GM12878 (cell line): ENCODE measurements around the gene KIF14. TPM values are rescaled to one million over a fixed set of nuclear protein-coding genes. Genes with fewer than 3 reads are reported as not detected.
A peak's percentile ranks its signal among the peaks of the same experiment; 100 is the strongest.

Source experiments
- DPF2 ChIP-seq: fragments of 450-650 bp; IDR thresholded peaks from 2 replicates; pipeline ENCODE4 v1.6.1; 2017; ENCODE audit warnings: mild to moderate bottlenecking
- E2F4 ChIP-seq: IDR thresholded peaks from 2 replicates; pipeline ENCODE4 v1.6.1; 2012; ENCODE audit warnings: low read depth, low read length, improper control_type of control experiment
- EGR1 ChIP-seq, 2 experiments: IDR thresholded peaks; 1 replicate in 1 of 2; 2 replicates in 1 of 2; pipeline ENCODE4 v1.6.1; 2011 to 2012; ENCODE audit warnings: low read depth in 2 of 2, low read length in 2 of 2, borderline replicate concordance in 1 of 2, mild to moderate bottlenecking in 1 of 2, moderate library complexity in 1 of 2
- ESRRA ChIP-seq: IDR thresholded peaks from 2 replicates; pipeline ENCODE4 v1.6.1; 2012; ENCODE audit warnings: mild to moderate bottlenecking, low read length, improper control_type of control experiment
- FOXK2 ChIP-seq: fragments of 450-650 bp; IDR thresholded peaks from 2 replicates; pipeline ENCODE4 v1.6.1; 2017; ENCODE audit warnings: mild to moderate bottlenecking, moderate library complexity
- HDAC6 ChIP-seq: fragments of 200-600 bp; sonication (generic); IDR thresholded peaks from one replicate; pipeline ENCODE4 v1.8.0; 2017; ENCODE audit warnings: antibody characterized with exemption; ENCODE audit not compliant: unreplicated experiment
- JUNB ChIP-seq: IDR thresholded peaks from 2 replicates; pipeline ENCODE4 v1.6.1; 2016; ENCODE audit warnings: antibody characterized with exemption, mild to moderate bottlenecking
- JUND ChIP-seq: IDR thresholded peaks from 2 replicates; pipeline ENCODE4 v1.6.1; 2012; ENCODE audit warnings: low read depth, mild to moderate bottlenecking, low read length, improper control_type of control experiment, moderate library complexity
- KLF5 ChIP-seq: fragments of 450-650 bp; IDR thresholded peaks from 2 replicates; pipeline ENCODE4 v1.6.1; 2014; ENCODE audit warnings: mild to moderate bottlenecking; ENCODE audit not compliant: partially characterized antibody
- MEF2A ChIP-seq: IDR thresholded peaks from 2 replicates; pipeline ENCODE4 v1.6.1; 2011; ENCODE audit warnings: low read depth, mild to moderate bottlenecking, low read length, moderate library complexity; ENCODE audit not compliant: insufficient read depth
- NFYA ChIP-seq: IDR thresholded peaks from 2 replicates; pipeline ENCODE4 v1.6.1; 2011; ENCODE audit warnings: low read depth, mild to moderate bottlenecking, low read length, improper control_type of control experiment, borderline replicate concordance
- POLR2A ChIP-seq: IDR thresholded peaks from 2 replicates; pipeline ENCODE4 v1.6.1; 2011; ENCODE audit warnings: low read depth, mild to moderate bottlenecking, low read length
- REST ChIP-seq: IDR thresholded peaks from 2 replicates; pipeline ENCODE4 v1.6.1; 2012; ENCODE audit warnings: mild to moderate bottlenecking, low read depth, low read length
- SMAD1 ChIP-seq: fragments of 450-650 bp; IDR thresholded peaks from 2 replicates; pipeline ENCODE4 v1.6.1; 2018; ENCODE audit warnings: mild to moderate bottlenecking, low read depth; ENCODE audit not compliant: partially characterized antibody
- SREBF1 ChIP-seq: IDR thresholded peaks from 2 replicates; pipeline ENCODE4 v1.6.1; 2012; ENCODE audit warnings: mild to moderate bottlenecking, low read length
- TCF3 ChIP-seq: IDR thresholded peaks from 2 replicates; pipeline ENCODE4 v1.6.1; 2012; ENCODE audit warnings: low read depth, mild to moderate bottlenecking, low read length, borderline replicate concordance; ENCODE audit not compliant: insufficient read depth
- ZNF384 ChIP-seq: IDR thresholded peaks from 2 replicates; pipeline ENCODE4 v1.6.1; 2012; ENCODE audit warnings: low read depth, mild to moderate bottlenecking, low read length, improper control_type of control experiment, borderline replicate concordance
- ZNF592 ChIP-seq: fragments of 450-650 bp; IDR thresholded peaks from 2 replicates; pipeline ENCODE4 v1.6.1; 2017; ENCODE audit warnings: mild to moderate bottlenecking, moderate library complexity
- ZNF687 ChIP-seq: fragments of 450-650 bp; IDR thresholded peaks from 2 replicates; pipeline ENCODE4 v1.6.1; 2017; ENCODE audit warnings: mild to moderate bottlenecking, moderate library complexity
- polyA plus RNA-seq, 11 experiments: library from polyadenylated mRNA; depleted of rRNA in 4 of 11; unstranded in 6 of 11; stranded (reverse) in 5 of 11; fragments of >200 nt; fragmentation: Nextera tagmentation in 4 of 11; fragmentation: Illumina TruSeq in 1 of 11; extraction: Ambion mirVana in 4 of 11; extraction: Trizol in 1 of 11; gene quantifications; 1 replicate in 1 of 11; 2 replicates in 10 of 11; pipeline versions ENCODE4 v1.2.1 to v1.2.3, GENCODE V29; 2011 to 2016; ENCODE audit warnings: inconsistent platforms in 2 of 11, missing spikeins in 2 of 11, low read depth in 1 of 11
- total RNA-seq, 4 experiments: library from RNA; depleted of rRNA in 3 of 4; stranded (reverse); fragments of >200 nt in 3 of 4; fragmentation: Illumina TruSeq in 1 of 4; extraction: Trizol in 1 of 4; gene quantifications; 2 replicates each; pipeline versions ENCODE4 v1.2.1 to v1.2.3, GENCODE V29; 2013 to 2021

The KIF14 gene
- total and polyA plus RNA-seq, 10 of the 15 experiments (the other 5 are each of a cell fraction or from before 2014, with no cell fraction given) = 6.8 to 25.5 (median 14.4) TPM

- no peak for TF ChIP-seq KLF5
- TF ChIP-seq E2F4 = no peak
- no peak for TF ChIP-seq ZNF687
- TF ChIP-seq ZNF592 = no peak
- TF ChIP-seq JUND = no peak
- TF ChIP-seq ESRRA = no peak
- no peak for TF ChIP-seq EGR1 (IDR thresholded peaks at IDR 0.05; ENCODE audit: borderline replicate concordance in 1 of 2, low read depth in 2 of 2, low read length in 2 of 2)
- TF ChIP-seq REST = no peak
- no peak for TF ChIP-seq POLR2A
- TF ChIP-seq ZNF384 = no peak
- no peak for TF ChIP-seq NFYA
- no peak for TF ChIP-seq SMAD1
- TF ChIP-seq FOXK2 = no peak
- TF ChIP-seq DPF2 = peak; percentile 51
- no peak for TF ChIP-seq SREBF1
- TF ChIP-seq TCF3 = no peak
- no peak for TF ChIP-seq HDAC6
- peak; percentile 77; the same call in 1 of the 2 replicates for TF ChIP-seq MEF2A
- peak; percentile 71 for TF ChIP-seq JUNB
Measured at GRCh38 chr1:200646515-200646914, 26.0 kb upstream of the KIF14 start (continued).
